HG03097 (cell line): ENCODE results near the gene TMEM151A.
"Not testable (repeated sequence)": the region's sequence is repeated elsewhere in the genome, so short reads cannot be mapped to it uniquely, and the experiment has no call there.

Experiments
- ATAC-seq: cut with Tn5 transposase; IDR thresholded peaks from one replicate; pipeline ENCODE4 v1.9.1; 2021; ENCODE audit not compliant: unreplicated experiment, low FRiP score

TMEM151A gene

DNA sequence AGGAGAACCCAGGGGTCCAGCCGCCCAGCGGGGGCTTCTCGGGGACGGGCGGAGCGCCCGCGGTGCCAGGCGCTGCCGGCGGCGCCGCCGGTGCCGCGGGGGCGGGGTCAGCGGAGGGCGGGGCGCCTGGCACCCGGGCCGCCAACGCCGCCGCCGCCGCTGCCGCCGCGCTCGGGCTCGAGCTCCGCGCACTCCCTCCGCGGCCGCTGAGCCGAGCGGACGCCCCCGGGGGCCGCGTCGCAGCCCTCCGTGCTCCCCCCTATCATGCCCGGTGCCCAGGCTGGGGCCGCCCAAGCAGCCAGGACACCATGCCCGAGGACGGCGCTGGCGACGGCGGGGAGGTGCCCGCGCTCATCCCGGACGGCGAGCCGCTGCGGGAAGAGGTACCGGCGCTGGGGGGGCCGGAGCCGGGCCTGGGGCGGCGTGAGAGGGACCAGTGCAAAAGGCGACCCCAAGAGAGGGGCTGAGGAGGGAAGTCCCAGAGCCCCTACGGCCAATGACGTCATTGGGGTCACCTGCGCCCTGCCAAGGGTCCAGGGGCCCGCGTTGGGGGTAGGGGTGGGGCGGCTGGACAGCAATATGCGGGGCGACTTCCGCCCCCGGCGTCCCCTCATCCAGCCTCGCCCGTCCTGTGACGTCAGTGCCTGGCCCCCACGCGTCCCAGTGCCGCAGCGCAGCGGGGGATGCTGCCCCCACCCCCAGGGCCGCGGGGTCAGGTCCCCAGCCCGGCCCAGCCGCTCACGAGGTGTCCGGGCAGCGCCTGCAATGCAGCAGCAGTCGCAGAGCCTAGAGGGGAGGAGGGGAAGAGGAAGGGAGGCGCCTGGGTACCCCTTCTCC, at the start of gene TMEM151A:
TMEM151A (plus strand) TSS at position 189 of the 837 bp plus-strand sequence; CDS start at position 309, 120 bp downstream.
- ATAC-seq, result no peak

- no peak for ATAC-seq
Measured at GRCh38 chr11:66242095-66242765, 49.5 kb upstream of the TMEM151A start.

GRCh38 chr11:66243782-66244535, 47.7 kb upstream of the TMEM151A start:
- no peak for ATAC-seq

DNA sequence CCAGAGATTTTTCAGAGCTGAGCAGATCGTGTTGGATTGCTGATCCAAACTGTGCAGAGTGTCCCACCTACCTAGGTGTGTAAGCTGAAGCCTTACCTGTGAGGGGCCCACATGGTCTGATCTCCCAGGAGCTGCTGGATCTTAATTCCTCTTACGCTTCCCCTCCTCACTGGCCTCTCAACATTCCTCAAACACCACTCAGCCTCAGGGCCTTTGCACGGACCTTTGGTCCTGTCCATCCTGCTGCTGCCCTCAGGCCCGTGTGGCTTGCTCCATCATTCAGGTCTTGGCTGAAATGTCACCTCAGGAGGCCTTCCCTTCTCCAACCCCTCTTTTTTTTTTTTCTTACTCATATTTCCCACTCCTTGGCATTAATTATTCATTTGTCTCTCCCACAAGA, 44.4 kb upstream of the TMEM151A start:
- no peak for ATAC-seq

- no peak for ATAC-seq
Measured at GRCh38 chr11:66247801-66248200, 43.9 kb upstream of the TMEM151A start.

DNA sequence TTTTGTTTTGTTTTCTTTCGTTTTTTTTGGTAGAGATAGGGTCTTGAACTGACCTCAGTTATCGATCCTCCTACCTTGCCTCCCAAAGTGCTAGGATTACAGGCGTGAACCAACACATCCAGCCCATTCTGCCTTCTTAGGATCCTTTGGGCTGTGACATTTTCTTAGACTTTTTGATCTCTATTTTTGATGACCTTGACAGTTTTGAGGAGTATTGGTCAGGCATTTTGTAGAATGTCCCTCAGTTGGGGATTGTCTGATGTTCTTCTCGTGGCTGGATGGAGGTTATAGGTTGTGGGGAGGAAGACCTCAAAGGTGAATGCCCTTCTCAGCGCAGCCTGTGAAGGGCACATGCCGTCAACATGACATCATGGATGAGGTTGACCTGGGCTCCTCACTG, 42.8 kb upstream of the TMEM151A start:
- no peak for ATAC-seq

GRCh38 chr11:66251809-66252208, 39.9 kb upstream of the TMEM151A start:
- ATAC-seq, result no peak

DNA sequence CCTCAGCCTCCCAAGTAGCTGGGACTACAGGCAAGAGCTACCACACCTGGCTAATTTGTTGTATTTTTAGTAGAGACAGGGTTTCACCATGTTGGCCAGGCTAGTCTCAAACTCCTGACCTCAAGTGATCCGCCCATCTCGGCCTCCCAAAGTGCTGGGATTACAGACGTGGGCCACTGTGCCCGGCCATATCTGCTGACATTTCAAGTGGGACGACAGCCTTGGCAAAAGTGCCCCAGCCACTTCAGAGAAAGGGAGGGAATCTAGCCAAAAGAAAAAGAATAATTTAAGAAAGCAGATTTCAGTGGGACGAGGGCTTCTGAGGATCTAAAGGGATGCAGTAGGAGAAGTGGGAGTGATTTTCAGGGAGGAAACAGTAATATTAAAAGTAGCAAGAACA, 38.6 kb upstream of the TMEM151A start:
- ATAC-seq, result not testable (repeated sequence)

DNA sequence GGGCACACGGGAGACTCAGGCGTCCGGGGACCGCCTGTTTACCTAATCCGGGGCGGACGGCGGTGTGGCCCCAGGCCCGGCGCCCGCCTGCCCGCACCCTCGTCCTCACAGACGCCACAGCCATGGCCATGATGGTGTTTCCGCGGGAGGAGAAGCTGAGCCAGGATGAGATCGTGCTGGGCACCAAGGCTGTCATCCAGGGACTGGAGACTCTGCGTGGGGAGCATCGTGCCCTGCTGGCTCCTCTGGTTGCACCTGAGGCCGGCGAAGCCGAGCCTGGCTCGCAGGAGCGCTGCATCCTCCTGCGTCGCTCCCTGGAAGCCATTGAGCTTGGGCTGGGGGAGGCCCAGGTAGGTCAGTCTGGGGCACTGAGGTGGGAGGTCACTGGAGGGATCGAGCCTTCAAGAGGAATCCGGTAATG, 33.2 kb upstream of the TMEM151A start:
- no peak for ATAC-seq

DNA sequence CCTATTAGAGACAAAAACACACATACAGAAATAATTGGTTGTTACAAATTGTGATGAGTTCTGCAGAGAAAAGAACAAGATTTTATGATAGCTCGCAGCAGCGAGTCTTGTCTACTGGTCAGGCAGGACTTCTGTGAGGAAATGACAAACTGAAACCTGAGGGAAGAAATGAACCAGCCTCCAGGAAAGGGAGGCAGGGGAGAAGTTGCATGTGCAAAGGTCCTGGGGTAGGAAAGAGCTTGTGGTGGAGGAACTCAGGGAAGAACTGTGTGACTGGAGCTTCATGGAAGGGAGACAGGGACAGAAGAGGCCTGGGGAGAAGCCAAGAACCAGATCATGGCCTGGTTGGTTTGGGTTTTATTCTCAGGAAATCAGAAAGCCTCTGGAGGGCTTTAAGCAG, 32.5 kb upstream of the TMEM151A start:
- ATAC-seq, result no peak

- ATAC-seq, result no peak
Measured at GRCh38 chr11:66259956-66260355, 31.7 kb upstream of the TMEM151A start.

DNA sequence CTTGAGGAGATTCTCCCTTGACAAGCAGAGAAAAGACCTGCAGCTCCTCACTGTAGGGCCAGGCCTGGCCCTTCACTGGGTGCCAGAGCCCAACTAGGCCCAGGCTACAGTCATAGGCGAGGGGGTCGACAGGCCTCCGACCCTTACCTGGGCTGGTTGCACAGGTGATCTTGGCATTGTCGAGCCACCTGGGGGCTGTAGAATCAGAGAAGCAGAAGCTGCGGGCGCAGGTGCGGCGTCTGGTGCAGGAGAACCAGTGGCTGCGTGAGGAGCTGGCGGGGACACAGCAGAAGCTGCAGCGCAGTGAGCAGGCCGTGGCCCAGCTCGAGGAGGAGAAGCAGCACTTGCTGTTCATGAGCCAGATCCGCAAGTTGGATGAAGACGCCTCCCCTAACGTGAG, 30.1 kb upstream of the TMEM151A start:
- no peak for ATAC-seq

GRCh38 chr11:66262191-66262590, 29.5 kb upstream of the TMEM151A start:
- no peak for ATAC-seq

- ATAC-seq, result no peak
Measured at GRCh38 chr11:66262696-66263095, 29.0 kb upstream of the TMEM151A start.

DNA sequence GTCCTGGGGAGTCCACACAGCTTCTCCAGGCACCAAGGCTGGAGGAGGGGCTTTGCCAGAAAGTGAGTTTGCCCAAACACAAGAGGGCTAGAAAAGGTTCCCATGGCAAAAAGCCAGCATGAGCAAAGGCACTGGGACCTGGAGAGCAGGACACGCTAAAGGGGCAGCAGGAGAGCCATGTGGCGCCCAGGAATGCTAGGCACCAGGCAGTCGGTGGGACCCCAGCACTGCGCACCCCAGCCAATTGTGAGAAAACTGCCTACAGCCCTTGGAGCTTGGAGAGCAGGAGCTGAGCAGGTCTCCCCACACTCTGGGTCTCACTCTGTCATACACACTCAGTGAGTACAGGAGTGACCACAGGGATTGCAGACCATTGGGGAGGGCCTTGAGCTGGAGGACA, 28.5 kb upstream of the TMEM151A start:
- no peak for ATAC-seq

DNA sequence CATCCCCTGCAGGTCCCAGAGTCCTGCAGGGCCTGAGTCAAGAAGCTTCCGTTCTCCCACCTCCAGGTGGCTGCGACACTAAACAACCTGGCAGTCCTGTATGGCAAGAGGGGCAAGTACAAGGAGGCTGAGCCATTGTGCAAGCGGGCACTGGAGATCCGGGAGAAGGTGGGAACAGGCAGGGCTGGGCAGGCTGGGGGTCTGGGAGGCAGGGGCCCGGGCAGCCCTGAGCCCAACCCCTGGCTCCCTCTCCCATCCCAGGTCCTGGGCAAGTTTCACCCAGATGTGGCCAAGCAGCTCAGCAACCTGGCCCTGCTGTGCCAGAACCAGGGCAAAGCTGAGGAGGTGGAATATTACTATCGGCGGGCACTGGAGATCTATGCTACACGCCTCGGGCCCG, 27.9 kb upstream of the TMEM151A start:
- ATAC-seq, result no peak

- ATAC-seq, result no peak
Measured at GRCh38 chr11:66264383-66264782, 27.3 kb upstream of the TMEM151A start.

DNA sequence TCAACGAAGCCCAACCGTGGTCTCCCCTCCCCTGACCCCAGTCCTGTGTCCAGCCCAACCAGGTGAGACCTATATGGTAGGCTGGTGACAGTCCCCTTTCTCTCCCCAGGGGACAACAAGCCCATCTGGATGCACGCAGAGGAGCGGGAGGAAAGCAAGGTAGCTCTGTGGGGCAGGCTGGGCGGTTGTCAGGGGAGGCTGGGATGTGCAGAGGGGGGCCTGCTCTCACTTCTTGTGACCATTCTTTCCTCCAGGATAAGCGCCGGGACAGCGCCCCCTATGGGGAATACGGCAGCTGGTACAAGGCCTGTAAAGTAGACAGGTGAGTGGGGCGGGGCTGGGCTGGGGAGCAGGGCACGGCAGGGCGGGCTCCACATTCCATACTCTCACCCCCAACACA, 26.8 kb upstream of the TMEM151A start:
- no peak for ATAC-seq

DNA sequence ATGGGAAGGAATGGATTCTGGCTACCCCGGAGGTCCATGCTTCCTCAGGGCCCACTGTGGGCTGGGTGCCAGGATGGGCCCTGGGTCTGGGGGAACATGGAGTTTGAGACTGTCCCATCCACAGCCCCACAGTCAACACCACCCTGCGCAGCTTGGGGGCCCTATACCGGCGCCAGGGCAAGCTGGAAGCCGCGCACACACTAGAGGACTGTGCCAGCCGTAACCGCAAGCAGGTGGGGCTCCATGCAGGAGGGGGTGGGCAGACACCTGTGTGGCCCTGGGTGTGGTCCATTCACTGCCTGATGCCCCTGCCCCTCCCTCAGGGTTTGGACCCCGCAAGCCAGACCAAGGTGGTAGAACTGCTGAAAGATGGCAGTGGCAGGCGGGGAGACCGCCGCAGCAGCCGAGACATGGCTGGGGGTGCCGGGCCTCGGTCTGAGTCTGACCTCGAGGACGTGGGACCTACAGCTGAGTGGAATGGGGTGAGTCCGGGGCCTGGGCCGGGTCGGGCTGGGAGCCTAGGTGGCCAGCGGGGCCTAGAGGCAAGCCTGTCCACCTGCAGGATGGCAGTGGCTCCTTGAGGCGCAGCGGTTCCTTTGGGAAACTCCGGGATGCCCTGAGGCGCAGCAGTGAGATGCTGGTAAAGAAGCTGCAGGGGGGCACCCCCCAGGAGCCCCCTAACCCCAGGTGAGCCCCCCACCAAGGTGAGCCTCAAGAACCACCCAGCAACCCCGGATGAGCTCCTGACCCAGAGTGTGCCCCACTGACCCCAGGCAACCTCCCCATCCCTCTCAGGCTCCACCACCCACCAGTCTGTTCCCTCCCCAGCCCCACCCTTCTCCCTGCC, 25.9 kb upstream of the TMEM151A start:
- ATAC-seq, result no peak

GRCh38 chr11:66266378-66267038, 25.2 kb upstream of the TMEM151A start:
- ATAC-seq, result no peak
